Right cardiac atrium (tissue), 5 donors: ENCODE results near the gene RAPGEF5. TPM values are rescaled to one million over a fixed set of nuclear protein-coding genes. Genes with fewer than 3 reads are reported as not detected.
A peak's percentile ranks its signal among the peaks of the same experiment; 100 is the strongest.

Experiments used
- ATAC-seq, 2 donors: fragments of 200-7000 bp; cut with Tn5 transposase; one replicate each; pipeline versions ENCODE4 v1.8.0 to v1.9.1; 2020; ENCODE audit warnings: moderate library complexity in 2 of 2, mild to moderate bottlenecking in 1 of 2
- DNase-seq, 3 donors: peaks; one replicate each; pipeline ENCODE4 v3.0.0-alpha.2; 2020
- H3K27ac ChIP-seq: one replicate; pipeline ENCODE4 v1.5.1; 2013; ENCODE audit warnings: mild to moderate bottlenecking, low read length, control low read depth, moderate library complexity
- H3K27me3 ChIP-seq: one replicate; pipeline ENCODE4 v1.6.1; 2013; ENCODE audit not compliant: control insufficient read depth, insufficient read depth
- H3K4me1 ChIP-seq: one replicate; pipeline ENCODE4 v1.6.1; 2013; ENCODE audit warnings: low read length; ENCODE audit not compliant: control insufficient read depth, insufficient read depth
- H3K4me3 ChIP-seq: one replicate; pipeline ENCODE4 v1.5.1; 2013; ENCODE audit warnings: low read length, control low read depth
- H3K9me3 ChIP-seq: one replicate; pipeline ENCODE4 v1.6.1; 2013; ENCODE audit warnings: low read length; ENCODE audit not compliant: control insufficient read depth
- WGBS: extraction: QIAGEN DNeasy Blood & Tissue Kit; methylation state at CpG from one replicate; pipeline ENCODE4 v1.1.7; 2013; 5-methylcytosine and 5-hydroxymethylcytosine counted together
- intact Hi-C, 4 donors: fragments of 100-400 bp; cut with DNase I; formaldehyde crosslinking; loops; one replicate each; pipeline versions ENCODE4 v1.11.0 to v1.14.0; 2022 to 2023
- polyA plus RNA-seq: library from polyadenylated mRNA; stranded (reverse); fragments of 200-250 nt; gene quantifications from one replicate; pipeline ENCODE4 v1.2.3, GENCODE V29; 2013
- total RNA-seq, 4 donors: library from RNA; stranded (reverse); fragmentation: NEBNext Ultra II Directional; extraction: Animal tissue kit (Norgen Biotek cat#: 25700); gene quantifications; one replicate each; pipeline ENCODE4 v1.2.1, GENCODE V29; 2021
- donor health status: healthy with polysubstance abuse.
- donor health status: DM: no; HTN: yes; CAD: no.
- donor health status: DM: no; HTN: no; CAD: no.
- donor health status: DM: no; HTN: yes; CAD: no; lungs with severe emphysema.
- donor health status: DM: yes; HTN: yes; CAD: no.

RAPGEF5 gene
- total and polyA plus RNA-seq, 5 donors: 8.7 to 30.8 (median 27.2) TPM

DNA sequence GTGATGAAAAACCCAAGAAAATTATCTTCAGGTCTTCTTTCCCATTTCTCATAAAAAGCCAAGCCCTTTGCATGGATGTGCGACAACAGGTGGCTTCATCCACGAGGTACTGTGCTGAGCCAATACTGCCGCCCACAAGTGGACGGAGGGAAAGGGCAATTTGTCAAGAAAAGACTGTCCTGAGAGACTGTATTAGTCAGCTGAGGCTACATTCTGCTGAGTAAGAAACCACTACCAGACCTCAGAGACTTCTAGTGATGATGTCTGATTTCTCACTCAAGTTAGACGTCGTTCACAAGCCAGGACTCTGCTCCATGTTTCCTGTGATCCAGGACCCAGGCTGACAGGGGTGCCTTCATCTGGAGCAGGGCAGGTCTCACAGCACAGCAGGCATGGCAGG, 239.7 kb downstream of the RAPGEF5 start:
- 81% methylated on average over 6 of the region's 6 CpGs for WGBS
- Histone ChIP-seq H3K27me3 (no peaks in the 10 kb centered on the region), H3K27ac (no peak overlapping the region), H3K4me1 (peaks cover 7% of the 10 kb centered on the region), H3K9me3 (no peaks in the 10 kb centered on the region), H3K4me3 (no peak overlapping the region)
- intact Hi-C loops: no loop called here
- DNase-seq: no peak
- no peak for ATAC-seq

DNA sequence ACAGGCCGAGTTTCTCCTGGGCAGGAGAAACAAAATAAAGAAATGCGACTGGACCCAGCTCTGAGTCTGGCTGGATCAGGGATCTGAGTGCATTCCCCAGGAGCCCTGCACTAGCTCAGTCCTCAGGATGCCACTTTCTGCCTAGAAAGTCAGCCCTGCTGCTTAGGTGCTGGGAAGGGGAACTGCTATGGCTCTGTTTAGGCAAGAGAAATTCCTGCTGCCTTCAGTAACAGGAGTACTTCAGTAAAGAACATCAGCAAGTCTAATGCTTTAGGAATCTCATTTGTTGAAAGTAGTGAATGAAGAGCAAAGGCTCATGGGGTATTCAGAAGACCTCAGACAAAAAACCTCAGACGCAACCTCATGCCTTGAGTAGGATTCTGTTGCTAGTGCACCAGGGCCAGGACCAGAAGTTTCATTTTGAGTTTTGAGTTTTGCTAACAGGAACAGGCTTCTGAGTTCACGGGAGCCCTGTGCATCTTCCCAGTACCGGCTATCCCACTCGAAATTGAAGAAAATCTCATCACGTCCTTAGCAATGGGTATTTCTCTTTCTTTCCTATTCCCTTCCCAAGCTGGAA, 240.4 kb downstream of the RAPGEF5 start:
- intact Hi-C loops: no loop called here
- H3K27me3 ChIP-seq: no peaks in the 10 kb centered on the region

DNA sequence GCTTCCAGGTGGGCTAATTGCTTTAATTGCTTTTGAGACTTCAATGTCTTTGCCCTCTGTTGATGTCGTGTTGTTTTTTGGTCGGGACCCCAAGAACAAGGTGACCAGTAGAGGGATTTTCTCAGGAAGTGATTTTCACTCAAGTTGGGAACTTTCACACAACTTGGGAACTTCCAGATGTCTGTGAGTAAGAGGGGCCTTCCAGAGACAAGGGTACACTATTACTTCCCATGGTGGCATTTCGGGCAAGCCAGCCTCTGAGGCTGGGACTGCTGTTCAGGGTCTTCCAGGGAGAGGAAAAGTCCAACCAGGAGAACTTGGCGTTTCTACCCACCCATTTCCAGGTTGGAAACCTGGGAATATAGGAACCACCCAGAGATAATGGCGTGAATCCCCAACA, 241.3 kb downstream of the RAPGEF5 start:
- intact Hi-C loops: no loop called here
- no peak for ATAC-seq
- H3K27ac ChIP-seq: no peak overlapping the region

More for the DNA sequence above, 240.4 kb downstream of the RAPGEF5 start:
- ATAC-seq (no peak), DNase-seq (no peak)
- peaks cover 6% of the 10 kb centered on the region for H3K4me1 ChIP-seq
- 93% methylated on average over 7 of the region's 7 CpGs for WGBS
- H3K9me3 ChIP-seq: no peaks in the 10 kb centered on the region
- no peak overlapping the region for H3K4me3 ChIP-seq
- H3K27ac ChIP-seq: no peak overlapping the region

GRCh38 chr7:22114440-22114981, 242.4 kb downstream of the RAPGEF5 start:
- Histone ChIP-seq H3K4me1 (peaks cover 4% of the 10 kb centered on the region), H3K27ac (no peak overlapping the region), H3K9me3 (no peaks in the 10 kb centered on the region), H3K27me3 (no peaks in the 10 kb centered on the region), H3K4me3 (no peak overlapping the region)
- DNase-seq: peak; percentile 56 to 63 (median 61)
- peak; percentile 51 to 86 for ATAC-seq
- intact Hi-C loops: loop anchor here in 2 of 4 donors (5.0 kb wide), 2 partner anchors 138 to 373 kb away; no protein-coding TSS in a partner anchor
- 63% methylated on average over 7 of the region's 7 CpGs for WGBS

More for the DNA sequence above, 241.3 kb downstream of the RAPGEF5 start:
- WGBS: 89% methylated on average over 5 of the region's 5 CpGs
- Histone ChIP-seq H3K4me1 (peaks cover 6% of the 10 kb centered on the region), H3K27me3 (no peaks in the 10 kb centered on the region), H3K9me3 (no peaks in the 10 kb centered on the region), H3K4me3 (no peak overlapping the region)
- DNase-seq: no peak

- intact Hi-C loops: loop anchor here in 2 of 4 donors (5.0 kb wide), 2 partner anchors 139 to 374 kb away; no protein-coding TSS in a partner anchor
- H3K27ac ChIP-seq: no peak overlapping the region
- DNase-seq (no peak), ATAC-seq (no peak)
- H3K4me3 ChIP-seq: no peak overlapping the region
- 70% methylated on average over 3 of the region's 3 CpGs for WGBS
- no peaks in the 10 kb centered on the region for H3K9me3 ChIP-seq
- peaks cover 4% of the 10 kb centered on the region for H3K4me1 ChIP-seq
- no peaks in the 10 kb centered on the region for H3K27me3 ChIP-seq
Observed at GRCh38 chr7:22113041-22113440, 243.9 kb downstream of the RAPGEF5 start.

- ATAC-seq (no peak), DNase-seq (no peak)
- intact Hi-C loops: loop anchor here in 2 of 4 donors (2.0 to 5.0 kb wide), 3 partner anchors 141 to 377 kb away; no protein-coding TSS in a partner anchor
- no peak overlapping the region for H3K27ac ChIP-seq
- H3K27me3 ChIP-seq: no peaks in the 10 kb centered on the region
- WGBS: 77% methylated on average over 4 of the region's 4 CpGs
- H3K4me1 ChIP-seq: peaks cover 4% of the 10 kb centered on the region
- H3K4me3 ChIP-seq: no peak overlapping the region
- no peaks in the 10 kb centered on the region for H3K9me3 ChIP-seq
Observed at GRCh38 chr7:22111661-22112060, 245.3 kb downstream of the RAPGEF5 start.

DNA sequence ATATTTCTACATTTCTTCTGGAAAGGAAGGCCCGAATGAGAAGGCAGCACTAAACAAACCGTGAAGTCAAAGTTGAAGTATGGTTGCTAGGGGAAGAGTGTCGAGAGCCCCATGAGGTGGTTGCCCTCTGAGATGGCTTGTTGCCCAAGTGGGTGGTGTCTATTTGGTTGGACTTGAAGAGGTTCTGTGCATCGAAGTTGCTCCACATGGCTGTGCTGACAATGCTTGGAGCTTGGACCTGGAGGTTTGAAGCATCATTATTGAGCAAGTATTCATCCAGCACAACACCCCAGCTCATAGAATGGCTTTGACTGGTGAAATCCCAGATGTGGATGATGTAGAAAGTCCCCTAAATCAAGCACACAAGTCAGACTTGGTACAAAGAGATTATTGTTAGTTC, 246.1 kb downstream of the RAPGEF5 start:
- H3K4me1 ChIP-seq: peaks cover 4% of the 10 kb centered on the region
- WGBS: 64% methylated on average over 4 of the region's 4 CpGs
- ATAC-seq (no peak), DNase-seq (no peak)
- no peaks in the 10 kb centered on the region for H3K9me3 ChIP-seq
- no peak overlapping the region for H3K4me3 ChIP-seq
- no peaks in the 10 kb centered on the region for H3K27me3 ChIP-seq
- H3K27ac ChIP-seq: no peak overlapping the region
- intact Hi-C loops: loop anchor here in 2 of 4 donors (2.0 to 5.0 kb wide), 3 partner anchors 141 to 378 kb away; no protein-coding TSS in a partner anchor

GRCh38 chr7:22110227-22110839, 246.6 kb downstream of the RAPGEF5 start:
- ATAC-seq (peak; percentile 65 to 74), DNase-seq (peak in 2 of 3 donors; percentile 56 to 70)
- H3K4me1 ChIP-seq: peaks cover 4% of the 10 kb centered on the region
- H3K9me3 ChIP-seq: no peaks in the 10 kb centered on the region
- H3K4me3 ChIP-seq: no peak overlapping the region
- intact Hi-C loops: loop anchor here in 2 of 4 donors (2.0 to 5.0 kb wide), 3 partner anchors 142 to 378 kb away; no protein-coding TSS in a partner anchor
- no peak overlapping the region for H3K27ac ChIP-seq
- H3K27me3 ChIP-seq: no peaks in the 10 kb centered on the region
- WGBS: 10% methylated on average over 6 of the region's 6 CpGs

DNA sequence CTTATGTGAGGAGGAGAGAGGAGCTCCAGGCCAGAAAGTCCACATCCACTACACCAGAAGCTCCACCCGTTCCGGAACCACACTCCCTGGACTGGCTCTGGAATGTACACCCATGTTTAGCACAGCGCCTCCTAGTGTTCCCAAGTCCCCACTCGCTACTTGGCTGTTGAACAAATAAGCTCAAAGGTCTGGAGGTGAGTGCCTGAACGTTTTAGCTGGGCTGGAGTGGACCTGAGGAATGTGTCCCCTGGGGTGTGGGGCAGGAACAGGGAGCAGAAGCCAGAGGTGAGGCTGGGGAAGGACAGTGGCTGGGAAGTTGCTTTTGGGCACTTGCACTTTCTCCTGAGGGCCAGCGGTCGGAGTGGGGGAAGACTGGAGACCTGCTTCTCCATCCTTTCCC, 247.2 kb downstream of the RAPGEF5 start:
- no peaks in the 10 kb centered on the region for H3K27me3 ChIP-seq
- no peaks in the 10 kb centered on the region for H3K9me3 ChIP-seq
- DNase-seq (peak in 1 of 3 donors; percentile 64), ATAC-seq (peak; percentile 32 to 36)
- H3K4me1 ChIP-seq: peaks cover under 1% of the 10 kb centered on the region
- 62% methylated on average over 7 of the region's 7 CpGs for WGBS
- H3K4me3 ChIP-seq: no peak overlapping the region
- intact Hi-C loops: loop anchor here (2.0 to 10.0 kb wide), 5 partner anchors 143 to 379 kb away; no protein-coding TSS in a partner anchor
- H3K27ac ChIP-seq: no peak overlapping the region

GRCh38 chr7:22108151-22108845, 248.7 kb downstream of the RAPGEF5 start:
- no peak for ATAC-seq

More at GRCh38 chr7:22108151-22108845, 248.7 kb downstream of the RAPGEF5 start:
- no peak overlapping the region for H3K27ac ChIP-seq
- H3K4me3 ChIP-seq: no peak overlapping the region
- no peak for DNase-seq
- intact Hi-C loops: loop anchor here in 2 of 4 donors (2.0 to 10.0 kb wide), 4 partner anchors 147 to 381 kb away; no protein-coding TSS in a partner anchor
- H3K9me3 ChIP-seq: no peaks in the 10 kb centered on the region
- H3K4me1 ChIP-seq: no peaks in the 10 kb centered on the region
- WGBS: 59% methylated on average over 13 of the region's 13 CpGs
- H3K27me3 ChIP-seq: no peaks in the 10 kb centered on the region
